Measurements from ENCODE around the gene CYP11A1. TPM values are rescaled to one million over a fixed set of nuclear protein-coding genes. Genes with fewer than 3 reads are reported as not detected.

The CYP11A1 gene
- total RNA-seq, 2 experiments from 2014 or later, result 0.29 to 0.31 TPM

GRCh38 chr15:74328331-74329056, 39.0 kb downstream of the CYP11A1 start:
- intact Hi-C loops (cut with micrococcal nuclease), result no loop called here
- POLR2A ChIA-PET, result interaction anchor here (0.8 to 1.0 kb wide), 2 partner anchors 11 to 44 kb away, joined by 3 read pairs; no protein-coding TSS in a partner anchor
- no peak overlapping the region for H3K4me3 Mint-ChIP-seq
- CTCF ChIA-PET, result interaction anchor here (1.1 kb wide), 1 partner anchor 21 kb away, joined by 3 read pairs; no protein-coding TSS in a partner anchor
- no peaks in the 10 kb centered on the region for H3K27me3 Mint-ChIP-seq
- no peaks in the 10 kb centered on the region for H3K36me3 Mint-ChIP-seq (ENCODE audit: low read depth)
- DNase-seq, result peak; percentile 35
- ATAC-seq, result peak; percentile 69
- no peaks in the 10 kb centered on the region for H3K9me3 Mint-ChIP-seq
- H3K4me1 Mint-ChIP-seq (ENCODE audit: low read depth), result peaks cover 12% of the 10 kb centered on the region
- no peak for TF ChIP-seq CTCF (IDR thresholded peaks at IDR 0.05)
- peak overlapping the region; percentile 44 for H3K27ac Mint-ChIP-seq

- DNase-seq (no peak), ATAC-seq (no peak)
- H3K4me3 Mint-ChIP-seq, result no peak overlapping the region
- H3K36me3 Mint-ChIP-seq (ENCODE audit: low read depth), result no peaks in the 10 kb centered on the region
- ChIA-PET POLR2A (interaction anchor here (0.8 to 1.0 kb wide), 2 partner anchors 11 to 43 kb away, joined by 3 read pairs; no protein-coding TSS in a partner anchor), CTCF (no interaction called here)
- no peaks in the 10 kb centered on the region for H3K9me3 Mint-ChIP-seq
- no peaks in the 10 kb centered on the region for H3K27me3 Mint-ChIP-seq
- TF ChIP-seq CTCF (IDR thresholded peaks at IDR 0.05), result no peak
- intact Hi-C loops (cut with micrococcal nuclease), result no loop called here
- no peak overlapping the region for H3K27ac Mint-ChIP-seq
- peaks cover 12% of the 10 kb centered on the region for H3K4me1 Mint-ChIP-seq (ENCODE audit: low read depth)
Observed at GRCh38 chr15:74327756-74328155, 39.7 kb downstream of the CYP11A1 start.

GRCh38 chr15:74326746-74327145, 40.7 kb downstream of the CYP11A1 start:
- intact Hi-C loops (cut with micrococcal nuclease), result no loop called here
- ATAC-seq, result no peak
- Mint-ChIP-seq H3K27ac (no peak overlapping the region), H3K36me3 (ENCODE audit: low read depth) (no peaks in the 10 kb centered on the region), H3K27me3 (no peaks in the 10 kb centered on the region), H3K9me3 (no peaks in the 10 kb centered on the region), H3K4me3 (no peak overlapping the region), H3K4me1 (ENCODE audit: low read depth) (peaks cover 12% of the 10 kb centered on the region)
- ChIA-PET POLR2A (no interaction called here), CTCF (no interaction called here)
- no peak for DNase-seq
- no peak for TF ChIP-seq CTCF (IDR thresholded peaks at IDR 0.05)

- intact Hi-C loops (cut with micrococcal nuclease), result loop anchor here (5.0 kb wide), 1 partner anchor 197 kb away; no protein-coding TSS in a partner anchor
- CTCF ChIA-PET, result interaction anchor here (1.0 to 6.1 kb wide), 2 partner anchors 17 to 196 kb away, joined by 3 to 67 read pairs; partner anchors contain the start of gene ISLR2
- Mint-ChIP-seq H3K4me3 (no peak overlapping the region), H3K4me1 (ENCODE audit: low read depth) (peaks cover 17% of the 10 kb centered on the region), H3K9me3 (no peaks in the 10 kb centered on the region), H3K27me3 (no peaks in the 10 kb centered on the region), H3K36me3 (ENCODE audit: low read depth) (no peaks in the 10 kb centered on the region), H3K27ac (no peak overlapping the region)
- no peak for DNase-seq
- TF ChIP-seq CTCF (IDR thresholded peaks at IDR 0.05), result no peak
- no peak for ATAC-seq
- POLR2A ChIA-PET, result no interaction called here
Observed at GRCh38 chr15:74324714-74325113, 42.7 kb downstream of the CYP11A1 start.

- Mint-ChIP-seq H3K36me3 (ENCODE audit: low read depth) (no peaks in the 10 kb centered on the region), H3K4me3 (no peak overlapping the region), H3K9me3 (no peaks in the 10 kb centered on the region), H3K27me3 (no peaks in the 10 kb centered on the region), H3K4me1 (ENCODE audit: low read depth) (peaks cover 26% of the 10 kb centered on the region), H3K27ac (no peak overlapping the region)
- DNase-seq, result peak; percentile 77
- intact Hi-C loops (cut with micrococcal nuclease), result loop anchor here (5.0 kb wide), 1 partner anchor 195 kb away; no protein-coding TSS in a partner anchor
- peak; percentile 77 for ATAC-seq
- ChIA-PET CTCF (interaction anchor here (0.6 to 6.1 kb wide), 30 partner anchors 9 to 371 kb away, joined by 3 to 67 read pairs (median 4); partner anchors contain the start of gene ISLR2), POLR2A (no interaction called here)
- TF ChIP-seq CTCF (IDR thresholded peaks at IDR 0.05), result peak; percentile 77
Observed at GRCh38 chr15:74322558-74323180, 44.8 kb downstream of the CYP11A1 start.

Measured in activated CD8-positive, alpha-beta T cell treated with anti-CD3 and anti-CD28 coated beads for 36 hours (primary cell).